DOHH2 (cell line): ENCODE data around the gene CDKN1B.

Experiments used
- EZH2phosphoT487 ChIP-seq: fragments of 200-600 bp; sonication (generic); IDR thresholded peaks from 2 replicates; pipeline ENCODE4 v1.6.1; 2017; ENCODE audit warnings: borderline replicate concordance, mild to moderate bottlenecking, antibody characterized with exemption, low read length, moderate library complexity, mixed read lengths
- TF ChIP-seq, protein P1 (sequence below): fragments of 200-600 bp; sonication (generic); IDR thresholded peaks from one replicate; pipeline ENCODE4 v1.5.1; 2014; ENCODE audit warnings: antibody characterized with exemption, mild to moderate bottlenecking, low read depth, low read length; ENCODE audit not compliant: poor library complexity, severe bottlenecking

DNA sequence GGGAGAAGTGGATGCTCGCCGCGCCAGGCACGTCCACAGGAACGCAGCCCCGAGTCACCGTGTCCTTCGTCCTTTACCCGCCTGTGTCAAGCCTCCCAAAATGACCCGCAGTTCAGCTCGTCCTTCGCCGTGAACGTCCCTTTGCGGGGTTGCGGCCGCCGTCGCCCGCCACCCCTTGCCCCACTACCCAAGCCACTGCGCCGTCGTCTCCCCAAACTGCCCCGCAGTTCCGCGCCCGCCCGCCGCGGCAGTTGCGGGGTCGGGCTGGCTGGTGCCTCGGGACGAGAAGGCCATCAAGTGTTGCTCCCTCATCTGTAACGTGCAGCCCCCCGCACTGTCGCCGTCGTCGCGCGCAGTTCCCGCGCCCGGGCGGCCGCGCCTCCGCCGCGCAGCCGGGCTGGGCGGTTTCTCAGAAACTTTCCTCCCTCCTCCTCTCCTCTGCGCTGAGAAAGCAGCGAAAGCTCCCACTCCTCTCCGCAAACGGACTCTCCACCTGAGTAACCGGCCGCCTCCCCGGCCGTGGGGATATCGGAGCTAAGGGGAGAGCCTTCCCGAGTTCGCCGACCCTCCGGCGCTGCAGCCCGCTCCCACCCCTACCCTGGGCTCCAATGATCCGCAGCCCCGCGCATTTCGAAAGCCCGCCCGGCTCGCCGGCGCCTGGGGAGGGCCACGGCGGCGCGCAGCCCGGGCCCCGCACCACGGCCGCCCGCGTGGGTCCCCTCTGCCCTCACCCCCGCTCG is 6.7 kb downstream of the CDKN1B start:
- TF ChIP-seq, protein P1, sequence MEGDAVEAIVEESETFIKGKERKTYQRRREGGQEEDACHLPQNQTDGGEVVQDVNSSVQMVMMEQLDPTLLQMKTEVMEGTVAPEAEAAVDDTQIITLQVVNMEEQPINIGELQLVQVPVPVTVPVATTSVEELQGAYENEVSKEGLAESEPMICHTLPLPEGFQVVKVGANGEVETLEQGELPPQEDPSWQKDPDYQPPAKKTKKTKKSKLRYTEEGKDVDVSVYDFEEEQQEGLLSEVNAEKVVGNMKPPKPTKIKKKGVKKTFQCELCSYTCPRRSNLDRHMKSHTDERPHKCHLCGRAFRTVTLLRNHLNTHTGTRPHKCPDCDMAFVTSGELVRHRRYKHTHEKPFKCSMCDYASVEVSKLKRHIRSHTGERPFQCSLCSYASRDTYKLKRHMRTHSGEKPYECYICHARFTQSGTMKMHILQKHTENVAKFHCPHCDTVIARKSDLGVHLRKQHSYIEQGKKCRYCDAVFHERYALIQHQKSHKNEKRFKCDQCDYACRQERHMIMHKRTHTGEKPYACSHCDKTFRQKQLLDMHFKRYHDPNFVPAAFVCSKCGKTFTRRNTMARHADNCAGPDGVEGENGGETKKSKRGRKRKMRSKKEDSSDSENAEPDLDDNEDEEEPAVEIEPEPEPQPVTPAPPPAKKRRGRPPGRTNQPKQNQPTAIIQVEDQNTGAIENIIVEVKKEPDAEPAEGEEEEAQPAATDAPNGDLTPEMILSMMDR, result no peak
- no peak for TF ChIP-seq EZH2phosphoT487
